CD4-positive, alpha-beta T cell treated with Interleukin-4 for 4 hours (primary cell): ENCODE measurements around the gene DACT3.

Experiments
- DNase-seq: peaks from one replicate; pipeline ENCODE4 v3.0.0-alpha.2; 2020

The DACT3 gene

GRCh38 chr19:46661735-46662592, 982 bp upstream of the DACT3 start:
- DNase-seq, result peak; percentile 76

GRCh38 chr19:46660551-46661019, 397 bp downstream of the DACT3 start:
- no peak for DNase-seq

GRCh38 chr19:46660008-46660517, 919 bp downstream of the DACT3 start:
- DNase-seq, result no peak

- no peak for DNase-seq
These were observed 1.6 kb downstream of the DACT3 start for GRCh38 chr19:46659151-46660007.

GRCh38 chr19:46656541-46656940, 4.4 kb downstream of the DACT3 start:
- no peak for DNase-seq

- DNase-seq, result no peak
These were observed 6.3 kb downstream of the DACT3 start for GRCh38 chr19:46654621-46655152.

GRCh38 chr19:46650445-46650844, 10.5 kb downstream of the DACT3 start:
- no peak for DNase-seq

GRCh38 chr19:46648961-46649960, 11.7 kb downstream of the DACT3 start:
- no peak for DNase-seq

- no peak for DNase-seq
These were observed 12.7 kb downstream of the DACT3 start for GRCh38 chr19:46648060-46648960.

- DNase-seq, result no peak
These were observed 14.6 kb downstream of the DACT3 start for GRCh38 chr19:46646402-46646801.

GRCh38 chr19:46644720-46645119, 16.3 kb downstream of the DACT3 start:
- no peak for DNase-seq

GRCh38 chr19:46640656-46641055, 20.3 kb downstream of the DACT3 start:
- DNase-seq, result no peak

- DNase-seq, result no peak
These were observed 21.4 kb downstream of the DACT3 start for GRCh38 chr19:46639358-46640182.

- DNase-seq, result no peak
These were observed 23.8 kb downstream of the DACT3 start for GRCh38 chr19:46637224-46637623.

- DNase-seq, result no peak
These were observed 24.8 kb downstream of the DACT3 start, which contains the start of gene GNG8 for GRCh38 chr19:46635920-46636761. Gene GNG8 (minus strand): TSS chr19:46636202. CDS start chr19:46634682, 1,520 bp downstream.

GRCh38 chr19:46634656-46635218, 26.2 kb downstream of the DACT3 start:
- no peak for DNase-seq

- peak; percentile 91 for DNase-seq
These were observed 26.8 kb downstream of the DACT3 start for GRCh38 chr19:46634045-46634655.

- no peak for DNase-seq
These were observed 27.9 kb downstream of the DACT3 start for GRCh38 chr19:46633130-46633529.
